Measurements from ENCODE around the gene CDCA4.

CDCA4 gene

DNA sequence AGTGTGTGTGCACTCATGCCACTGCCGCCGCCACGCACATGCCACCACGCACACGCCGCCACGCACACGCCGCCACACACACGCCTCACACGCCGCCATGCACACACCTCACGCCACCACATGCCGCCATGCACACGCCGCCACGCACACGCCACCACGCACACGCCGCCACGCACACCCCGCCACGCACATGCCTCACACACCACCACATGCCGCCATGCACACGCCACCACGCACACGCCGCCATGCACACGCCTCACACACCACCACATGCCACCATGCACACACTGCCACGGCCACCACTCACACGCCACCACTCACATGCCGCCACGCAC is 29.0 kb downstream of the CDCA4 start:
- H3K4me2 ChIP-seq (ENCODE audit: low read length): no peak overlapping the region
- no peak overlapping the region for H3K27ac ChIP-seq (ENCODE audit: low read depth, low read length)
- no peaks in the 10 kb centered on the region; the same call in 1 of the 2 replicates for H3K36me3 ChIP-seq (ENCODE audit: control insufficient read depth, low read length)
- no peaks in the 10 kb centered on the region for H3K79me2 ChIP-seq (ENCODE audit: control insufficient read depth, low read length)
- no peaks in the 10 kb centered on the region for H3K9me2 ChIP-seq (replicated peaks; ENCODE audit: control insufficient read depth, low read length)
- H4K20me1 ChIP-seq (ENCODE audit: control insufficient read depth, insufficient read depth, low read depth, low read length): no peaks in the 10 kb centered on the region
- no peak overlapping the region for H3K4me3 ChIP-seq (ENCODE audit: low read length)
- peaks cover 1% of the 10 kb centered on the region; the same call in 1 of the 2 replicates for H3K27me3 ChIP-seq (ENCODE audit: control insufficient read depth, low read length)
- 0 out of 2 replicates have a peak, but pooled peaks cover under 1% of the 10 kb centered on the region for H3F3A ChIP-seq (ENCODE audit: control insufficient read depth, insufficient read depth)
- H3K9me3 ChIP-seq (ENCODE audit: control insufficient read depth, insufficient read depth, low read length): no peaks in the 10 kb centered on the region
- H3K4me1 ChIP-seq (ENCODE audit: control insufficient read depth, low read length): 0 out of 2 replicates have a peak, but pooled peaks cover 4% of the 10 kb centered on the region
- TF ChIP-seq, protein P1, sequence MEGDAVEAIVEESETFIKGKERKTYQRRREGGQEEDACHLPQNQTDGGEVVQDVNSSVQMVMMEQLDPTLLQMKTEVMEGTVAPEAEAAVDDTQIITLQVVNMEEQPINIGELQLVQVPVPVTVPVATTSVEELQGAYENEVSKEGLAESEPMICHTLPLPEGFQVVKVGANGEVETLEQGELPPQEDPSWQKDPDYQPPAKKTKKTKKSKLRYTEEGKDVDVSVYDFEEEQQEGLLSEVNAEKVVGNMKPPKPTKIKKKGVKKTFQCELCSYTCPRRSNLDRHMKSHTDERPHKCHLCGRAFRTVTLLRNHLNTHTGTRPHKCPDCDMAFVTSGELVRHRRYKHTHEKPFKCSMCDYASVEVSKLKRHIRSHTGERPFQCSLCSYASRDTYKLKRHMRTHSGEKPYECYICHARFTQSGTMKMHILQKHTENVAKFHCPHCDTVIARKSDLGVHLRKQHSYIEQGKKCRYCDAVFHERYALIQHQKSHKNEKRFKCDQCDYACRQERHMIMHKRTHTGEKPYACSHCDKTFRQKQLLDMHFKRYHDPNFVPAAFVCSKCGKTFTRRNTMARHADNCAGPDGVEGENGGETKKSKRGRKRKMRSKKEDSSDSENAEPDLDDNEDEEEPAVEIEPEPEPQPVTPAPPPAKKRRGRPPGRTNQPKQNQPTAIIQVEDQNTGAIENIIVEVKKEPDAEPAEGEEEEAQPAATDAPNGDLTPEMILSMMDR (IDR thresholded peaks at IDR 0.05; ENCODE audit: low read depth, low read length, poor library complexity, severe bottlenecking): no peak
- TF ChIP-seq EZH2phosphoT487 (IDR thresholded peaks at IDR 0.05; ENCODE audit: borderline replicate concordance, low read length): no peak

DNA sequence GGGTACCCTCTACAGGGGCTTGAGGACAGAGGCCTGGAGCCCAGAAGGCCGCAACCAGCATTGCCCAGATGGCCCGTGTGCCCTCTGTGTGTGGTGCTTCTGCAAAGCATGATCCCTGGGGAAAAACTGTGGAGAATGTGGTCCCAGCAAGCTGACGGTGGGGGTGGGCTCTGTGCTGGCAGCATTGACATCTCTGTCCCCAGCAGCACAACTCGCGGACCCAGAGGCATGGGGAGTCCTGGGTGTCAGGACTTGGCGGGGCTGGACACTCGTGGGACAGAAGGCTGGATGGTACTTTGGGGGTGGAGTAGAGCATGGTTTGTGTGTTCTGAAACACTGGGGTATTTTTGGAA is 31.0 kb downstream of the CDCA4 start:
- H3F3A ChIP-seq (ENCODE audit: control insufficient read depth, insufficient read depth): no peaks in the 10 kb centered on the region
- TF ChIP-seq EZH2phosphoT487 (IDR thresholded peaks at IDR 0.05; ENCODE audit: borderline replicate concordance, low read length): no peak
- TF ChIP-seq, protein P1 (IDR thresholded peaks at IDR 0.05; ENCODE audit: low read depth, low read length, poor library complexity, severe bottlenecking): no peak
- H3K4me3 ChIP-seq (ENCODE audit: low read length): no peak overlapping the region
- H3K4me1 ChIP-seq (ENCODE audit: control insufficient read depth, low read length): peaks cover 12% of the 10 kb centered on the region
- H3K36me3 ChIP-seq (ENCODE audit: control insufficient read depth, low read length): no peaks in the 10 kb centered on the region
- no peak overlapping the region for H3K4me2 ChIP-seq (ENCODE audit: low read length)
- no peaks in the 10 kb centered on the region for H3K9me2 ChIP-seq (replicated peaks; ENCODE audit: control insufficient read depth, low read length)
- H3K79me2 ChIP-seq (ENCODE audit: control insufficient read depth, low read length): no peaks in the 10 kb centered on the region
- no peaks in the 10 kb centered on the region for H3K9me3 ChIP-seq (ENCODE audit: control insufficient read depth, insufficient read depth, low read length)
- H4K20me1 ChIP-seq (ENCODE audit: control insufficient read depth, insufficient read depth, low read depth, low read length): no peaks in the 10 kb centered on the region
- H3K27me3 ChIP-seq (ENCODE audit: control insufficient read depth, low read length): peaks cover 9% of the 10 kb centered on the region
- no peak overlapping the region for H3K27ac ChIP-seq (ENCODE audit: low read depth, low read length)

- Histone ChIP-seq H3K4me2 (ENCODE audit: low read length) (no peak overlapping the region), H3K4me3 (ENCODE audit: low read length) (no peak overlapping the region), H3K36me3 (ENCODE audit: control insufficient read depth, low read length) (no peaks in the 10 kb centered on the region), H4K20me1 (ENCODE audit: control insufficient read depth, insufficient read depth, low read depth, low read length) (no peaks in the 10 kb centered on the region), H3F3A (ENCODE audit: control insufficient read depth, insufficient read depth) (no peaks in the 10 kb centered on the region), H3K27ac (ENCODE audit: low read depth, low read length) (no peak overlapping the region), H3K4me1 (ENCODE audit: control insufficient read depth, low read length) (peaks cover 14% of the 10 kb centered on the region), H3K27me3 (ENCODE audit: control insufficient read depth, low read length) (peaks cover 9% of the 10 kb centered on the region), H3K9me3 (ENCODE audit: control insufficient read depth, insufficient read depth, low read length) (no peaks in the 10 kb centered on the region), H3K79me2 (ENCODE audit: control insufficient read depth, low read length) (no peaks in the 10 kb centered on the region), H3K9me2 (replicated peaks; ENCODE audit: control insufficient read depth, low read length) (no peaks in the 10 kb centered on the region)
- TF ChIP-seq, protein P1 (IDR thresholded peaks at IDR 0.05; ENCODE audit: low read depth, low read length, poor library complexity, severe bottlenecking): no peak
- no peak for TF ChIP-seq EZH2phosphoT487 (IDR thresholded peaks at IDR 0.05; ENCODE audit: borderline replicate concordance, low read length)
These were observed 31.5 kb downstream of the CDCA4 start for GRCh38 chr14:104989236-104989950.
